ENCODE measurements around the gene VAT1. TPM values are rescaled to one million over a fixed set of nuclear protein-coding genes. Genes with fewer than 3 reads are reported as not detected.

Gene VAT1
- total and polyA plus RNA-seq, 2 of the 13 experiments (the other 11 are each of a cell fraction or from before 2014, with no cell fraction given): 143 to 205 TPM

DNA sequence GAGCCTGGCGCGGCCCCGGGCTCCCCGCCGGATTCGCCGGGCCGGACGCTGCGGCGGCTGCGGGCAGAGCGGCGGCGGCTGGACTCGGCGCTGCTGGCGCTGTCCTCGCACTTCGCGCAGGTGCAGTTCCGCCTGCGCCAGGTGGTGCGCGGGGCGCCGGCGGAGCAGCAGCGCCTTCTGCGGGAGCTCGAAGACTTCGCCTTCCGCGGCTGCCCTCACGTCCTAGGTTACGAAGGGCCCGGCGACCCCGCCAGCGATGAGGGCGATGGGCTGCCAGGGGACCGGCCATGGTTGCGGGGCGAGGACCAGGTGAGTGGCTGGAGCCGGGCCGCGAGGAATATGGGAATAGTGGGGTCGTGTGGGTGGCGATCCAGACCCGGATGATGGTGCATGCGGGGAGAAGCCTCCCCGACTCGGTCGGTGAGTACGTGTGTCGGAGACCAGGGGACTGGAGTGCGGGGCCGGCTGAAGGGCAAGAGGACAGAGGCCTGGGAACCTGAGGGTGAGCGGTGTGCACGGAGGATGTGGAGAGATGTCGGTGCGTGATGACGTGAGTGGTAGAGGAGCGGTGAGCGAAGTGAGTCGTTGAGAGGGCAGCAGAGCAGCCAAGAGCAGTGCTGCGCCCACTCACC, 41.3 kb downstream of the VAT1 start (continued):
- TF ChIP-seq, protein P1, sequence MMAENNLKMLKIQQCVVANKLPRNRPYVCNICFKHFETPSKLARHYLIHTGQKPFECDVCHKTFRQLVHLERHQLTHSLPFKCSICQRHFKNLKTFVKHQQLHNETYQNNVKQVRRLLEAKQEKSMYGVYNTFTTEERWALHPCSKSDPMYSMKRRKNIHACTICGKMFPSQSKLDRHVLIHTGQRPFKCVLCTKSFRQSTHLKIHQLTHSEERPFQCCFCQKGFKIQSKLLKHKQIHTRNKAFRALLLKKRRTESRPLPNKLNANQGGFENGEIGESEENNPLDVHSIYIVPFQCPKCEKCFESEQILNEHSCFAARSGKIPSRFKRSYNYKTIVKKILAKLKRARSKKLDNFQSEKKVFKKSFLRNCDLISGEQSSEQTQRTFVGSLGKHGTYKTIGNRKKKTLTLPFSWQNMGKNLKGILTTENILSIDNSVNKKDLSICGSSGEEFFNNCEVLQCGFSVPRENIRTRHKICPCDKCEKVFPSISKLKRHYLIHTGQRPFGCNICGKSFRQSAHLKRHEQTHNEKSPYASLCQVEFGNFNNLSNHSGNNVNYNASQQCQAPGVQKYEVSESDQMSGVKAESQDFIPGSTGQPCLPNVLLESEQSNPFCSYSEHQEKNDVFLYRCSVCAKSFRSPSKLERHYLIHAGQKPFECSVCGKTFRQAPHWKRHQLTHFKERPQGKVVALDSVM (CRISPR knock-in tag; IDR thresholded peaks at IDR 0.05): peak; percentile 55; the same call in 1 of the 2 replicates
- TF ChIP-seq, protein P2, sequence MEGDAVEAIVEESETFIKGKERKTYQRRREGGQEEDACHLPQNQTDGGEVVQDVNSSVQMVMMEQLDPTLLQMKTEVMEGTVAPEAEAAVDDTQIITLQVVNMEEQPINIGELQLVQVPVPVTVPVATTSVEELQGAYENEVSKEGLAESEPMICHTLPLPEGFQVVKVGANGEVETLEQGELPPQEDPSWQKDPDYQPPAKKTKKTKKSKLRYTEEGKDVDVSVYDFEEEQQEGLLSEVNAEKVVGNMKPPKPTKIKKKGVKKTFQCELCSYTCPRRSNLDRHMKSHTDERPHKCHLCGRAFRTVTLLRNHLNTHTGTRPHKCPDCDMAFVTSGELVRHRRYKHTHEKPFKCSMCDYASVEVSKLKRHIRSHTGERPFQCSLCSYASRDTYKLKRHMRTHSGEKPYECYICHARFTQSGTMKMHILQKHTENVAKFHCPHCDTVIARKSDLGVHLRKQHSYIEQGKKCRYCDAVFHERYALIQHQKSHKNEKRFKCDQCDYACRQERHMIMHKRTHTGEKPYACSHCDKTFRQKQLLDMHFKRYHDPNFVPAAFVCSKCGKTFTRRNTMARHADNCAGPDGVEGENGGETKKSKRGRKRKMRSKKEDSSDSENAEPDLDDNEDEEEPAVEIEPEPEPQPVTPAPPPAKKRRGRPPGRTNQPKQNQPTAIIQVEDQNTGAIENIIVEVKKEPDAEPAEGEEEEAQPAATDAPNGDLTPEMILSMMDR (CRISPR knock-in tag; IDR thresholded peaks at IDR 0.05): peak; percentile 72
- TF ChIP-seq GZF1 (CRISPR knock-in tag; IDR thresholded peaks at IDR 0.05): peak; percentile 48; the same call in 1 of the 2 replicates
- TF ChIP-seq, protein P3, sequence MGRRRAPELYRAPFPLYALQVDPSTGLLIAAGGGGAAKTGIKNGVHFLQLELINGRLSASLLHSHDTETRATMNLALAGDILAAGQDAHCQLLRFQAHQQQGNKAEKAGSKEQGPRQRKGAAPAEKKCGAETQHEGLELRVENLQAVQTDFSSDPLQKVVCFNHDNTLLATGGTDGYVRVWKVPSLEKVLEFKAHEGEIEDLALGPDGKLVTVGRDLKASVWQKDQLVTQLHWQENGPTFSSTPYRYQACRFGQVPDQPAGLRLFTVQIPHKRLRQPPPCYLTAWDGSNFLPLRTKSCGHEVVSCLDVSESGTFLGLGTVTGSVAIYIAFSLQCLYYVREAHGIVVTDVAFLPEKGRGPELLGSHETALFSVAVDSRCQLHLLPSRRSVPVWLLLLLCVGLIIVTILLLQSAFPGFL (CRISPR knock-in tag; IDR thresholded peaks at IDR 0.05): no peak
- TF ChIP-seq, protein P4, sequence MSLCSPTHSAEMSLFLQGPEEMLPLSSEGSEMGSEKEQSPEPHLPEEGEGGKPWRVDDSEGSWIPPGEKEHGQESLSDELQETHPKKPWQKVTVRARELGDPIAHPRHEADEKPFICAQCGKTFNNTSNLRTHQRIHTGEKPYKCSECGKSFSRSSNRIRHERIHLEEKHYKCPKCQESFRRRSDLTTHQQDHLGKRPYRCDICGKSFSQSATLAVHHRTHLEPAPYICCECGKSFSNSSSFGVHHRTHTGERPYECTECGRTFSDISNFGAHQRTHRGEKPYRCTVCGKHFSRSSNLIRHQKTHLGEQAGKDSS (CRISPR knock-in tag; IDR thresholded peaks at IDR 0.05; ENCODE audit: borderline replicate concordance, low read depth): peak; percentile 29; the same call in 1 of the 2 replicates
- peak; percentile 41; the same call in 1 of the 2 replicates for TF ChIP-seq CREM (IDR thresholded peaks at IDR 0.05)
- TF ChIP-seq CREM (CRISPR knock-in tag; IDR thresholded peaks at IDR 0.05): no peak
- TF ChIP-seq RXRA (CRISPR knock-in tag; IDR thresholded peaks at IDR 0.05): 0 out of 2 replicates have a peak, but pooled peaks have one; percentile 28
- peak; percentile 73 for TF ChIP-seq RBFOX2 (IDR thresholded peaks at IDR 0.05; ENCODE audit: low read depth, low read length)
- 0 out of 4 replicates have a peak, but pooled peaks of 1 of the 2 experiments have one; percentile 31 for TF ChIP-seq KLF16 (CRISPR knock-in tag; IDR thresholded peaks at IDR 0.05)
- TF ChIP-seq, protein P5, sequence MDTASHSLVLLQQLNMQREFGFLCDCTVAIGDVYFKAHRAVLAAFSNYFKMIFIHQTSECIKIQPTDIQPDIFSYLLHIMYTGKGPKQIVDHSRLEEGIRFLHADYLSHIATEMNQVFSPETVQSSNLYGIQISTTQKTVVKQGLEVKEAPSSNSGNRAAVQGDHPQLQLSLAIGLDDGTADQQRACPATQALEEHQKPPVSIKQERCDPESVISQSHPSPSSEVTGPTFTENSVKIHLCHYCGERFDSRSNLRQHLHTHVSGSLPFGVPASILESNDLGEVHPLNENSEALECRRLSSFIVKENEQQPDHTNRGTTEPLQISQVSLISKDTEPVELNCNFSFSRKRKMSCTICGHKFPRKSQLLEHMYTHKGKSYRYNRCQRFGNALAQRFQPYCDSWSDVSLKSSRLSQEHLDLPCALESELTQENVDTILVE (CRISPR knock-in tag; IDR thresholded peaks at IDR 0.05): no peak
- TF ChIP-seq ELF1 (CRISPR knock-in tag; IDR thresholded peaks at IDR 0.05): no peak; the same call in 1 of the 2 replicates
- no peak for TF ChIP-seq NFIB (CRISPR knock-in tag; IDR thresholded peaks at IDR 0.05; ENCODE audit: borderline replicate concordance)
- TF ChIP-seq, protein P6, sequence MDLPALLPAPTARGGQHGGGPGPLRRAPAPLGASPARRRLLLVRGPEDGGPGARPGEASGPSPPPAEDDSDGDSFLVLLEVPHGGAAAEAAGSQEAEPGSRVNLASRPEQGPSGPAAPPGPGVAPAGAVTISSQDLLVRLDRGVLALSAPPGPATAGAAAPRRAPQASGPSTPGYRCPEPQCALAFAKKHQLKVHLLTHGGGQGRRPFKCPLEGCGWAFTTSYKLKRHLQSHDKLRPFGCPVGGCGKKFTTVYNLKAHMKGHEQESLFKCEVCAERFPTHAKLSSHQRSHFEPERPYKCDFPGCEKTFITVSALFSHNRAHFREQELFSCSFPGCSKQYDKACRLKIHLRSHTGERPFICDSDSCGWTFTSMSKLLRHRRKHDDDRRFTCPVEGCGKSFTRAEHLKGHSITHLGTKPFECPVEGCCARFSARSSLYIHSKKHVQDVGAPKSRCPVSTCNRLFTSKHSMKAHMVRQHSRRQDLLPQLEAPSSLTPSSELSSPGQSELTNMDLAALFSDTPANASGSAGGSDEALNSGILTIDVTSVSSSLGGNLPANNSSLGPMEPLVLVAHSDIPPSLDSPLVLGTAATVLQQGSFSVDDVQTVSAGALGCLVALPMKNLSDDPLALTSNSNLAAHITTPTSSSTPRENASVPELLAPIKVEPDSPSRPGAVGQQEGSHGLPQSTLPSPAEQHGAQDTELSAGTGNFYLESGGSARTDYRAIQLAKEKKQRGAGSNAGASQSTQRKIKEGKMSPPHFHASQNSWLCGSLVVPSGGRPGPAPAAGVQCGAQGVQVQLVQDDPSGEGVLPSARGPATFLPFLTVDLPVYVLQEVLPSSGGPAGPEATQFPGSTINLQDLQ (CRISPR knock-in tag; IDR thresholded peaks at IDR 0.05): no peak
- peak; percentile 71 for TF ChIP-seq ZNF709 (CRISPR knock-in tag; IDR thresholded peaks at IDR 0.05)
- TF ChIP-seq AGO2 (optimal IDR thresholded peaks at IDR 0.05; ENCODE audit: low read depth, low read length): peak; percentile 80
- TF ChIP-seq NFYB (CRISPR knock-in tag; IDR thresholded peaks at IDR 0.05): peak; percentile 32; the same call in 1 of the 2 replicates
- peak; percentile 5; the same call in 1 of the 2 replicates for TF ChIP-seq ETV5 (CRISPR knock-in tag; IDR thresholded peaks at IDR 0.05; ENCODE audit: borderline replicate concordance)
- peak; percentile 10; the same call in 1 of the 2 replicates for TF ChIP-seq BRD4 (CRISPR knock-in tag; IDR thresholded peaks at IDR 0.05)
- TF ChIP-seq ZNF337 (CRISPR knock-in tag; IDR thresholded peaks at IDR 0.05; ENCODE audit: borderline replicate concordance, low read depth): peak; percentile 80; the same call in 1 of the 2 replicates
